Keratinocyte (primary cell): ENCODE results near the gene PCGF5. TPM values are rescaled to one million over a fixed set of nuclear protein-coding genes. Genes with fewer than 3 reads are reported as not detected.

Experiments
- DNase-seq: peaks from one replicate; pipeline ENCODE4 v3.0.0-alpha.2; 2011; ENCODE audit warnings: low read depth, missing footprints, low spot score
- FAIRE-seq: peaks from 2 replicates; lab custom pipeline; 2011; peaks lifted over from hg19 to GRCh38; lab: Jason Lieb, UNC
- H2AFZ ChIP-seq: 2 replicates; pipeline ENCODE4 v1.6.0; 2012; ENCODE audit warnings: low read length, control low read depth, inconsistent platforms; ENCODE audit not compliant: control insufficient read depth
- H3K27ac ChIP-seq: 2 replicates; pipeline ENCODE4 v1.5.1; 2011; ENCODE audit warnings: low read length; ENCODE audit not compliant: control insufficient read depth, insufficient read depth
- H3K27me3 ChIP-seq: 3 replicates; pipeline ENCODE4 v1.6.0; 2011; ENCODE audit warnings: low read length; ENCODE audit not compliant: control insufficient read depth, insufficient read depth; ENCODE audit errors: extremely low read depth
- H3K36me3 ChIP-seq, 2 experiments: 2 replicates in 1 of 2; 3 replicates in 1 of 2; pipeline ENCODE4 v1.5.1; 2011; ENCODE audit warnings: low read length in 2 of 2, mild to moderate bottlenecking in 1 of 2; ENCODE audit not compliant: control insufficient read depth in 2 of 2, insufficient read depth in 2 of 2; ENCODE audit errors: extremely low read depth in 1 of 2
- H3K4me1 ChIP-seq: 3 replicates; pipeline ENCODE4 v1.5.1; 2011; ENCODE audit warnings: low read length; ENCODE audit not compliant: control insufficient read depth, insufficient read depth; ENCODE audit errors: extremely low read depth
- H3K4me2 ChIP-seq: 3 replicates; pipeline ENCODE4 v1.6.0; 2011; ENCODE audit warnings: low read depth, low read length; ENCODE audit not compliant: control insufficient read depth, insufficient read depth; ENCODE audit errors: extremely low read depth
- H3K4me3 ChIP-seq, 3 experiments: fragments of 200-600 bp in 1 of 3; sonication (generic) in 1 of 3; 2 replicates in 2 of 3; 3 replicates in 1 of 3; pipeline ENCODE4 v1.5.1; 2011 to 2016; ENCODE audit warnings: low read length in 3 of 3, mild to moderate bottlenecking in 3 of 3, control low read depth in 2 of 3, inconsistent platforms in 1 of 3, low read depth in 1 of 3, mixed read lengths in 1 of 3, mixed run types in 1 of 3, moderate library complexity in 1 of 3; ENCODE audit not compliant: control insufficient read depth in 2 of 3, insufficient read depth in 2 of 3; ENCODE audit errors: extremely low read depth in 1 of 3
- H3K79me2 ChIP-seq: 2 replicates; pipeline ENCODE4 v1.6.0; 2012; ENCODE audit warnings: low read length; ENCODE audit not compliant: control insufficient read depth, insufficient read depth
- H3K9ac ChIP-seq: 3 replicates; pipeline ENCODE4 v1.6.0; 2011; ENCODE audit warnings: low read length; ENCODE audit not compliant: control insufficient read depth, insufficient read depth; ENCODE audit errors: extremely low read depth
- H3K9me1 ChIP-seq: 3 replicates; pipeline ENCODE4 v1.6.0; 2011; ENCODE audit warnings: low read length; ENCODE audit not compliant: control insufficient read depth, insufficient read depth; ENCODE audit errors: extremely low read depth
- H3K9me3 ChIP-seq: 2 replicates; pipeline ENCODE4 v1.5.1; 2012; ENCODE audit warnings: low read depth, low read length; ENCODE audit not compliant: control insufficient read depth
- H4K20me1 ChIP-seq: 3 replicates; pipeline ENCODE4 v1.6.0; 2011; ENCODE audit warnings: low read length; ENCODE audit not compliant: control insufficient read depth, insufficient read depth; ENCODE audit errors: extremely low read depth
- CTCF ChIP-seq, 3 experiments: IDR thresholded peaks in 1 of 3; conservative IDR thresholded peaks in 1 of 3; optimal IDR thresholded peaks in 1 of 3; 2 replicates in 2 of 3; 3 replicates in 1 of 3; pipeline versions ENCODE3 to v1.5.1; 2011; ENCODE audit warnings: low read length in 3 of 3, mild to moderate bottlenecking in 3 of 3, moderate library complexity in 2 of 3, control low read depth in 1 of 3, inconsistent platforms in 1 of 3; ENCODE audit not compliant: insufficient read depth in 2 of 3; ENCODE audit errors: extremely low read depth in 1 of 3
- EZH2 ChIP-seq: IDR thresholded peaks from one replicate; pipeline ENCODE4 v1.6.1; 2012; ENCODE audit warnings: inconsistent platforms, mild to moderate bottlenecking, low read length, moderate library complexity
- dilution Hi-C: fragments of 300-500 bp; cut with MboI; formaldehyde crosslinking; loops from one replicate; pipeline ENCODE4 v1.7.0; 2020; ENCODE audit warnings: low sequenced_read_pairs; ENCODE audit not compliant: extremely low pct_ligation_motif_present
- polyA plus RNA-seq, 5 experiments: library from polyadenylated mRNA; depleted of rRNA in 3 of 5; stranded (reverse) in 3 of 5; stranded (forward) in 1 of 5; unstranded in 1 of 5; fragments of >200 nt; gene quantifications; 1 replicate in 1 of 5; 2 replicates in 3 of 5; 3 replicates in 1 of 5; pipeline versions ENCODE4 v1.2.1 to v1.2.3, GENCODE V29; 2011 to 2012; ENCODE audit warnings: missing spikeins in 2 of 5, low read depth in 1 of 5, low replicate concordance in 1 of 5

The PCGF5 gene
- polyA plus RNA-seq, 1 donor (not counting 4 experiments of a cell fraction or from before 2014, with no cell fraction given), result 13.9 TPM

DNA sequence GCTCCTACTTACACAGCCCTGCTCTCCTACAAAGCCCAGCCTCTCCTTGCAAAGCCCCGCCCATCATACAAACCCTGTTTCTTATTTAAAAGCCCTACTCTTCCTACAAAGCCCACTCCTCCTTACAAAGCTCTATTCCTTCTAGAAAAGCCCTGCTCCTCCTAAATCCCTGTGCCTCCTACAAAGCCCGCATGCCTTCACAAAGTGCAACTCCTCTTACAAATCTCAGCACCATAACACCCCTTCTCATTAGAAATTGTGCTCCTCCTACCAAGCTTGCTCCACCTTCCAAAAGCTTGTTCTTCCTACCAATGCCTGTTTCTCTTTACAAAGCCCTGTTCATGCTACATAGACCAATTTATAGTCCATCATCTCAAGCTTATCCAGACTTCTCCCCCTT is 66.1 kb downstream of the PCGF5 start:
- no peaks in the 10 kb centered on the region for H3K79me2 ChIP-seq
- H3K27ac ChIP-seq, result no peak overlapping the region
- no peak overlapping the region for H3K4me3 ChIP-seq
- H3K9me3 ChIP-seq, result no peaks in the 10 kb centered on the region
- no peaks in the 10 kb centered on the region for H3K9me1 ChIP-seq
- FAIRE-seq (no peak), DNase-seq (no peak)
- TF ChIP-seq EZH2, result no peak
- no peak overlapping the region for H3K9ac ChIP-seq
- H3K4me2 ChIP-seq, result no peak overlapping the region
- no peaks in the 10 kb centered on the region for H4K20me1 ChIP-seq
- no peak overlapping the region for H2AFZ ChIP-seq
- no peaks in the 10 kb centered on the region for H3K36me3 ChIP-seq
- no peaks in the 10 kb centered on the region for H3K27me3 ChIP-seq
- H3K4me1 ChIP-seq, result peaks cover 7% of the 10 kb centered on the region
- dilution Hi-C loops, result no loop called here

DNA sequence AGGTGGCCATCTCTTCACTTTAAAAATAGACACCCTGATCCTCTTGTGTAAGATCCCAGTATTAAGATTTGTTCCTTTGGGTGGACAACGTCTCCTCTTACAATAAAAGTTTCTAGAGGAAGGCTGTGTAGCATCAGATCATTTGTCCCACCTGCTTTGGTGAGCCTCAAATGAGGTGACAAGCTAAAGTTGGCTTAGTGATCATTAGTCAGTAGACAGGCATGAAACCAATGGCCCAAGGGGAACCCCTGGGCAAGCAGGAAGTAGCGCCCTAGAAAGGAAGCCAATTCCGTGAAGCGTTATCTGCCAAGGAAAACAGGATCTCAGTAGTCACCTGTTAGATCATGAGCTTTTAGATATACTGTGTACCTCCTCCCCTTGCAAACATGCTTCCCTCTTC is 66.8 kb downstream of the PCGF5 start:
- peaks cover 7% of the 10 kb centered on the region for H3K4me1 ChIP-seq
- no peaks in the 10 kb centered on the region for H3K9me1 ChIP-seq
- H4K20me1 ChIP-seq, result no peaks in the 10 kb centered on the region
- DNase-seq (no peak), FAIRE-seq (peak; percentile 43)
- peaks cover 3% of the 10 kb centered on the region for H3K27me3 ChIP-seq
- TF ChIP-seq EZH2 (no peak), CTCF (optimal IDR thresholded peaks at IDR 0.05 in 1 of 3, IDR thresholded peaks at IDR 0.05 in 1 of 3, conservative IDR thresholded peaks at IDR 0.05 in 1 of 3; ENCODE audit: extremely low read depth in 1 of 3, insufficient read depth in 2 of 3, low read length in 3 of 3) (no peak)
- H3K79me2 ChIP-seq, result no peaks in the 10 kb centered on the region
- H3K27ac ChIP-seq, result no peak overlapping the region
- no peaks in the 10 kb centered on the region for H3K9me3 ChIP-seq
- no peak overlapping the region for H3K9ac ChIP-seq
- H3K4me3 ChIP-seq, result no peak overlapping the region
- no peak overlapping the region for H3K4me2 ChIP-seq
- dilution Hi-C loops, result no loop called here
- H2AFZ ChIP-seq, result no peak overlapping the region
- no peaks in the 10 kb centered on the region for H3K36me3 ChIP-seq

DNA sequence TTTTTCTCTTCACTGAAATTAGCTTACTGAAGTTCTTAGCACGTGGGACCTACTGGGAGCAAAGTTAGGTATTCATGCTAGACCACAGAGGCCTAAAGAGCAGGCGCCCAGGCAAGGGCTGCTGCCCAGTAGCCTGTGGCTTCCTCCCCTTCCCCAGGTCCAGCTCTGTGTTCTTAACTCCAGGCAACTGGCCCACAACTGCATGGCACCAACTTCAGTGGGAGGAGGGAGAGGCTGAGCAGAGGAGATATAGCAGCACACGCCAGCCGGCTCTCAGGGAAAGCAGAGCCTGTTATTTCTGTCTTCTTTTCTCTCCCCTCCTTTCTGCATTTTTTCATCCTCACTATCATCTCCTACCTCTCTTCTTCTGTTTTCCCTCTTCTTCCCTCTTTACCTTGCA is 67.4 kb downstream of the PCGF5 start:
- dilution Hi-C loops, result no loop called here
- H3K4me3 ChIP-seq, result no peak overlapping the region
- no peaks in the 10 kb centered on the region for H3K9me3 ChIP-seq
- peaks cover 7% of the 10 kb centered on the region for H3K4me1 ChIP-seq
- no peak overlapping the region for H3K27ac ChIP-seq
- no peaks in the 10 kb centered on the region for H3K79me2 ChIP-seq
- no peaks in the 10 kb centered on the region for H3K36me3 ChIP-seq
- FAIRE-seq, result no peak
- no peaks in the 10 kb centered on the region for H3K9me1 ChIP-seq
- no peak overlapping the region for H3K9ac ChIP-seq
- TF ChIP-seq EZH2, result no peak
- TF ChIP-seq CTCF (optimal IDR thresholded peaks at IDR 0.05 in 1 of 3, IDR thresholded peaks at IDR 0.05 in 1 of 3, conservative IDR thresholded peaks at IDR 0.05 in 1 of 3; ENCODE audit: extremely low read depth in 1 of 3, insufficient read depth in 2 of 3, low read length in 3 of 3), result no peak
- no peak overlapping the region for H2AFZ ChIP-seq
- DNase-seq, result no peak
- no peak overlapping the region for H3K4me2 ChIP-seq
- peaks cover 6% of the 10 kb centered on the region for H3K27me3 ChIP-seq
- no peaks in the 10 kb centered on the region for H4K20me1 ChIP-seq
